Measurements from ENCODE around the gene LILRB2. TPM values are rescaled to one million over a fixed set of nuclear protein-coding genes. Genes with fewer than 3 reads are reported as not detected.
"Not testable (repeated sequence)": the region's sequence is repeated elsewhere in the genome, so short reads cannot be mapped to it uniquely, and the experiment has no call there.

LILRB2 gene
- total RNA-seq, 1 experiment from 2014 or later = not detected

DNA sequence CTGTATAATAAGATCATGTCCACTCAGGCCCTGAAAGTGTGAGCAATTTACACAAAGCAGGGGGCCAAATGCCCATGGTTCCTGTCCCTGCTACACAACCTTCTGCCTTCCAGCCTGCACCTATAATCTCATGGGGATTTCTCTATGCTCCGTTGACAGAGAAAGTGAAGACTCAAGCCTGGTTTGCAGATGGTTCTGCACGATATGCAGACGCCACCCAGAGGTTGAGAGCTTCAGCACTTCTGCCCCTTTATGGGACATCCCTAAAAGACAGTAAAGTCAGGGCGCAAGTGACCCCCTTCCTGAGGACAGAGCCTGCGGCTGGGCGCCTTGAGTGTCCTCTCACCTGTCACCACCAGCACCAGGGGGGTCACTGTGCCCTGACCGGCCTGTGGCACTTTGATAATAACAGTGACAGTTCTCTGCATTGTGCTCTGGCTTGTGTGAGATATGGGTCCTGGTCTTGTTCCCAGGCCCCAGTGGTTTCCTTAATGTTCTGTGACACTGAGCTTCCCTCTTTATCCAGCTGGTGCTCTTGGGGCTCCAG, 16.9 kb upstream of the LILRB2 start:
- peaks cover 93% of the 10 kb centered on the region for H3K27me3 ChIP-seq (ENCODE audit: insufficient read depth, low read depth)
- no peak for DNase-seq
- H4K20me1 ChIP-seq (ENCODE audit: insufficient read depth) = no peaks in the 10 kb centered on the region; the same call in 1 of the 2 replicates

DNA sequence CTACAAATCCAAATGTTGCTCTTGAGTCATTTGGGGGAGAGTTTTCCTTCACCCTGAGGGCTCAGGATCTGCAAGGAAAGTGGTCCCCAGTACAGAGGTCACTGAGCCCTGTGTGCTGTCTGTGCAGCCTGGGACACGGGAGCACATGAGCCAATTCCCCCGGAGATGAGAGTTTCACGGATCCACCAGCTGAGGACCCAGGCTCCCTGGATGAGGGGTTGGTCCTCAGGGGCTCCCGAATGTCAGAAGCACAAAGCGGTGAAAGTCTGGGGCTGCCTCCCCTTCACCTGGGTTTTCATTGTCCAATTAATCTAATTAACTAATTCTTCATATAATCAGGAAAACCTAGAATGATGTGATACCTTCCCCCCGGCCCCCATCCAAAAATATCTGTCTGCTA, 13.6 kb upstream of the LILRB2 start:
- Histone ChIP-seq H3K27ac (no peak overlapping the region), H3K4me1 (replicated peaks; ENCODE audit: insufficient read depth) (no peaks in the 10 kb centered on the region), H4K20me1 (ENCODE audit: insufficient read depth) (no peaks in the 10 kb centered on the region), H3K36me3 (ENCODE audit: low read depth) (no peaks in the 10 kb centered on the region), H3K79me2 (ENCODE audit: low read depth) (no peaks in the 10 kb centered on the region), H2AFZ (no peak overlapping the region), H3K27me3 (ENCODE audit: insufficient read depth, low read depth) (peaks cover 98% of the 10 kb centered on the region), H3K9me2 (ENCODE audit: insufficient read depth) (no peaks in the 10 kb centered on the region), H3K9me3 (ENCODE audit: insufficient read depth, low read depth) (no peaks in the 10 kb centered on the region), H3F3A (ENCODE audit: insufficient read depth, low read depth) (no peaks in the 10 kb centered on the region), H3K4me3 (no peak overlapping the region), H3K4me2 (no peak overlapping the region)
- DNase-seq = no peak
- intact Hi-C loops (cut with micrococcal nuclease; ENCODE audit: unreplicated experiment) = no loop called here
- TF ChIP-seq EZH2 (IDR thresholded peaks at IDR 0.05; ENCODE audit: low read depth) = no peak
- TF ChIP-seq, protein P1, sequence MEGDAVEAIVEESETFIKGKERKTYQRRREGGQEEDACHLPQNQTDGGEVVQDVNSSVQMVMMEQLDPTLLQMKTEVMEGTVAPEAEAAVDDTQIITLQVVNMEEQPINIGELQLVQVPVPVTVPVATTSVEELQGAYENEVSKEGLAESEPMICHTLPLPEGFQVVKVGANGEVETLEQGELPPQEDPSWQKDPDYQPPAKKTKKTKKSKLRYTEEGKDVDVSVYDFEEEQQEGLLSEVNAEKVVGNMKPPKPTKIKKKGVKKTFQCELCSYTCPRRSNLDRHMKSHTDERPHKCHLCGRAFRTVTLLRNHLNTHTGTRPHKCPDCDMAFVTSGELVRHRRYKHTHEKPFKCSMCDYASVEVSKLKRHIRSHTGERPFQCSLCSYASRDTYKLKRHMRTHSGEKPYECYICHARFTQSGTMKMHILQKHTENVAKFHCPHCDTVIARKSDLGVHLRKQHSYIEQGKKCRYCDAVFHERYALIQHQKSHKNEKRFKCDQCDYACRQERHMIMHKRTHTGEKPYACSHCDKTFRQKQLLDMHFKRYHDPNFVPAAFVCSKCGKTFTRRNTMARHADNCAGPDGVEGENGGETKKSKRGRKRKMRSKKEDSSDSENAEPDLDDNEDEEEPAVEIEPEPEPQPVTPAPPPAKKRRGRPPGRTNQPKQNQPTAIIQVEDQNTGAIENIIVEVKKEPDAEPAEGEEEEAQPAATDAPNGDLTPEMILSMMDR (conservative IDR thresholded peaks at IDR 0.05) = no peak
- no TSS peak for BruUV-seq (replicated peaks)
- ChIA-PET POLR2A (ENCODE audit: unreplicated experiment) (no interaction called here), CTCF (interaction anchor here (0.6 kb wide), 1 partner anchor 204 kb away, joined by 3 read pairs; no protein-coding TSS in a partner anchor)

More for the DNA sequence above, 16.9 kb upstream of the LILRB2 start:
- intact Hi-C loops (cut with micrococcal nuclease; ENCODE audit: unreplicated experiment) = no loop called here
- BruUV-seq (replicated peaks) = no TSS peak
- Histone ChIP-seq H3K4me3 (no peak overlapping the region), H3F3A (ENCODE audit: insufficient read depth, low read depth) (no peaks in the 10 kb centered on the region), H3K79me2 (ENCODE audit: low read depth) (no peaks in the 10 kb centered on the region), H3K36me3 (ENCODE audit: low read depth) (no peaks in the 10 kb centered on the region), H3K4me1 (replicated peaks; ENCODE audit: insufficient read depth) (no peaks in the 10 kb centered on the region), H3K27ac (no peak overlapping the region), H3K9me3 (ENCODE audit: insufficient read depth, low read depth) (no peaks in the 10 kb centered on the region), H3K4me2 (no peak overlapping the region), H3K9me2 (ENCODE audit: insufficient read depth) (no peaks in the 10 kb centered on the region), H2AFZ (no peak overlapping the region)
- CTCF ChIA-PET = no interaction called here
- no peak for TF ChIP-seq EZH2 (IDR thresholded peaks at IDR 0.05; ENCODE audit: low read depth)
- TF ChIP-seq, protein P1 (conservative IDR thresholded peaks at IDR 0.05) = no peak; the same call in 1 of the 2 replicates
- POLR2A ChIA-PET (ENCODE audit: unreplicated experiment) = no interaction called here

DNA sequence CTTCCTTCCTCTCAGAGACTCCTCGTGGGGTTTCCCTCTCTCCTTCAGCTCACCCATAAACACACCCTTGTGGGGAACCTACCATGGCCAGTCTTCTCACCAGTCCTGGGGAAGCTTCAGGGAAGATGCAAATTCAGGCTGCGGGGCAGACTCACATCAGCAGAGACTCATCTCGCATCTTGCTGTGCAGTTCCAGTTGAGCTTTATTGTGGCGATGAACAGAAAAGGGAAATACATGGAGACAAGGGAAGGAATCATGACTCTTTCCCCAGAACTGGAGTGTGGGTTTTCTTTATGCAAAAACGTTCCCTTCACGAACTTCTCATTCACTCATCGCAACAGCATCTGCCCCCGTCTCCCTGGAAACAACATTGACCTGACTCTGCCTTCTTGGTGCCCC, 8.2 kb upstream of the LILRB2 start:
- H3K4me1 ChIP-seq (replicated peaks; ENCODE audit: insufficient read depth); H3K9me2 ChIP-seq (ENCODE audit: insufficient read depth); DNase-seq; H3K4me3 ChIP-seq; H3K27ac ChIP-seq; intact Hi-C loops (cut with micrococcal nuclease; ENCODE audit: unreplicated experiment); POLR2A ChIA-PET (ENCODE audit: unreplicated experiment); H3K36me3 ChIP-seq (ENCODE audit: low read depth); H3K4me2 ChIP-seq; H4K20me1 ChIP-seq (ENCODE audit: insufficient read depth); CTCF ChIA-PET; H3F3A ChIP-seq (ENCODE audit: insufficient read depth, low read depth); H3K9me3 ChIP-seq (ENCODE audit: insufficient read depth, low read depth); BruUV-seq (replicated peaks); H2AFZ ChIP-seq; H3K79me2 ChIP-seq (ENCODE audit: low read depth): not testable (repeated sequence)
- H3K27me3 ChIP-seq (ENCODE audit: insufficient read depth, low read depth) = peaks cover 94% of the 10 kb centered on the region

DNA sequence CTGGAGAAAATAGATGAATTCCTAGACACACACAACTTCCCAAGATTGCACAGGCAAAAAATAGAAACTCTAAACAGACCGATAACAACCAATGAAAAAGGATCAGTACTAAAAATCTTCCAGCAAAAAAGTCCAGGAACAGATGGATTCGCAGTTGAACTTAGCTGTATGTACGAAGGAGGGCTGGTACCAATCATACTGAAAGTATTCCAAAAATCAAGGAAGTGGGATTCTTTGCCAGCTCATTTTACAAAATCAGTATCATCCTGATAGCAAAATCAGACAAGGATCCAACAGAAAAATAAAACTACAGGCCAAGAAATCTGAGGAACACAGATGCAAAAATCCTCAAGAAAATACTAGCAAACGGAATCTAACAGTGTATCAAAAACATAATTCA, 6.5 kb upstream of the LILRB2 start:
- Histone ChIP-seq H4K20me1 (ENCODE audit: insufficient read depth) (no peaks in the 10 kb centered on the region), H3K36me3 (ENCODE audit: low read depth) (no peaks in the 10 kb centered on the region), H3K9me3 (ENCODE audit: insufficient read depth, low read depth) (no peaks in the 10 kb centered on the region), H2AFZ (no peak overlapping the region), H3F3A (ENCODE audit: insufficient read depth, low read depth) (no peaks in the 10 kb centered on the region), H3K9me2 (ENCODE audit: insufficient read depth) (no peaks in the 10 kb centered on the region), H3K27ac (no peak overlapping the region), H3K4me1 (replicated peaks; ENCODE audit: insufficient read depth) (no peaks in the 10 kb centered on the region), H3K4me3 (no peak overlapping the region), H3K79me2 (ENCODE audit: low read depth) (no peaks in the 10 kb centered on the region), H3K4me2 (no peak overlapping the region), H3K27me3 (ENCODE audit: insufficient read depth, low read depth) (peaks cover 95% of the 10 kb centered on the region)
- POLR2A ChIA-PET (ENCODE audit: unreplicated experiment) = interaction anchor here (0.9 kb wide), 1 partner anchor 480 kb away, joined by 4 read pairs; no protein-coding TSS in a partner anchor
- BruUV-seq (replicated peaks) = no TSS peak
- DNase-seq = no peak
- no peak for TF ChIP-seq EZH2 (IDR thresholded peaks at IDR 0.05; ENCODE audit: low read depth)
- TF ChIP-seq, protein P1 (conservative IDR thresholded peaks at IDR 0.05) = no peak
- CTCF ChIA-PET = no interaction called here
- intact Hi-C loops (cut with micrococcal nuclease; ENCODE audit: unreplicated experiment) = no loop called here

DNA sequence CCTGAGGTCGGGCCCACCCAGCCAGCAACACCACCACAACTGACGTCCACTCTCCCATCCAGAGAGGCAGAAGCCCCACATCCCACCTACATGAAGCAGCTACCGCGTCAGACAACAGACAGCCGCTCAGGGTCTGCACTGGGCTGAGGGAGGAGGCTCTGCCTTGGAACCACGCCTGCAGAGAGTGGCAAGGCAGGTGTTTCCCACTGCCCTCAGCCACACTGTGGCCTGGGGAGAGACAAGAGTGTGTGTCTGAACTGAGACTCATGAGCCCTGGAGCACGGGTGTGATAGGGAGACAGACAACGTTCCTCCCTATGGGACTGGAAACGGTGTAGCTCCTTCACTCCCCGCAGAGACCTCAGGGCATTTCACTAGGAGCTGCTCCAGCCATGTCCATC, 5.4 kb upstream of the LILRB2 start:
- H3K36me3 ChIP-seq (ENCODE audit: low read depth); H3K27ac ChIP-seq; H2AFZ ChIP-seq; H3K9me2 ChIP-seq (ENCODE audit: insufficient read depth); H4K20me1 ChIP-seq (ENCODE audit: insufficient read depth); CTCF ChIA-PET; H3K4me2 ChIP-seq; H3K4me1 ChIP-seq (replicated peaks; ENCODE audit: insufficient read depth); BruUV-seq (replicated peaks); H3K4me3 ChIP-seq; intact Hi-C loops (cut with micrococcal nuclease; ENCODE audit: unreplicated experiment); H3F3A ChIP-seq (ENCODE audit: insufficient read depth, low read depth); POLR2A ChIA-PET (ENCODE audit: unreplicated experiment); H3K9me3 ChIP-seq (ENCODE audit: insufficient read depth, low read depth); H3K79me2 ChIP-seq (ENCODE audit: low read depth); DNase-seq: not testable (repeated sequence)
- H3K27me3 ChIP-seq (ENCODE audit: insufficient read depth, low read depth) = peaks cover 95% of the 10 kb centered on the region
